GM12878 (cell line): ENCODE data around the gene ARSA. TPM values are rescaled to one million over a fixed set of nuclear protein-coding genes. Genes with fewer than 3 reads are reported as not detected.

ENCODE experiments used
- DPF2 ChIP-seq: fragments of 450-650 bp; IDR thresholded peaks from 2 replicates; pipeline ENCODE4 v1.6.1; 2017; ENCODE audit warnings: mild to moderate bottlenecking
- ESRRA ChIP-seq: IDR thresholded peaks from 2 replicates; pipeline ENCODE4 v1.6.1; 2012; ENCODE audit warnings: mild to moderate bottlenecking, low read length, improper control_type of control experiment
- HDGF ChIP-seq: fragments of 450-650 bp; IDR thresholded peaks from 2 replicates; pipeline ENCODE4 v1.6.1; 2016; ENCODE audit warnings: antibody characterized with exemption
- LARP7 ChIP-seq: fragments of 450-650 bp; IDR thresholded peaks from 2 replicates; pipeline ENCODE4 v1.6.1; 2017; ENCODE audit warnings: mild to moderate bottlenecking
- MEF2B ChIP-seq: fragments of 450-650 bp; IDR thresholded peaks from 2 replicates; pipeline ENCODE4 v1.6.1; 2018; ENCODE audit warnings: mild to moderate bottlenecking, moderate library complexity; ENCODE audit not compliant: partially characterized antibody, poor library complexity, severe bottlenecking
- MYB ChIP-seq: fragments of 150-350 bp; IDR thresholded peaks from 2 replicates; pipeline ENCODE4 v1.6.1; 2014; ENCODE audit warnings: mild to moderate bottlenecking, low read depth, low read length, borderline replicate concordance
- NFYB ChIP-seq: IDR thresholded peaks from 2 replicates; pipeline ENCODE4 v1.6.1; 2011; ENCODE audit warnings: low read depth, mild to moderate bottlenecking, low read length, improper control_type of control experiment, moderate library complexity; ENCODE audit not compliant: insufficient read depth
- POLR2AphosphoS2 ChIP-seq: IDR thresholded peaks from 2 replicates; pipeline ENCODE4 v1.6.1; 2011; ENCODE audit warnings: low read depth, mild to moderate bottlenecking, low read length, improper control_type of control experiment, moderate library complexity
- RB1 ChIP-seq: fragments of 450-650 bp; formaldehyde crosslinking; IDR thresholded peaks from 2 replicates; pipeline ENCODE4 v1.6.1; 2017; ENCODE audit warnings: mild to moderate bottlenecking, borderline replicate concordance
- RCOR1 ChIP-seq: conservative IDR thresholded peaks from 2 replicates; pipeline ENCODE4 v1.6.1; 2012; ENCODE audit warnings: low read depth, low read length, improper control_type of control experiment
- RUNX3 ChIP-seq: IDR thresholded peaks from 2 replicates; pipeline ENCODE4 v1.6.1; 2012; ENCODE audit warnings: low read length, inconsistent platforms
- SMAD1 ChIP-seq: fragments of 450-650 bp; IDR thresholded peaks from 2 replicates; pipeline ENCODE4 v1.6.1; 2018; ENCODE audit warnings: mild to moderate bottlenecking, low read depth; ENCODE audit not compliant: partially characterized antibody
- SMAD5 ChIP-seq: IDR thresholded peaks from 2 replicates; pipeline ENCODE4 v1.6.1; 2016; ENCODE audit warnings: antibody characterized with exemption, low read depth
- SMC3 ChIP-seq: IDR thresholded peaks from 2 replicates; pipeline ENCODE4 v1.6.1; 2011; ENCODE audit warnings: low read length, improper control_type of control experiment, borderline replicate concordance
- SP1 ChIP-seq: IDR thresholded peaks from one replicate; pipeline ENCODE4 v1.6.1; 2011; ENCODE audit warnings: low read depth, low read length
- SRF ChIP-seq, 2 experiments: IDR thresholded peaks; 2 replicates each; pipeline ENCODE4 v1.6.1; 2011; ENCODE audit warnings: low read depth in 2 of 2, low read length in 2 of 2, mild to moderate bottlenecking in 1 of 2, moderate library complexity in 1 of 2
- STAT1 ChIP-seq: fragments of 450-650 bp; conservative IDR thresholded peaks from 2 replicates; pipeline ENCODE4 v1.6.1; 2014; ENCODE audit warnings: antibody characterized with exemption, mild to moderate bottlenecking
- polyA plus RNA-seq, 11 experiments: library from polyadenylated mRNA; depleted of rRNA in 4 of 11; unstranded in 6 of 11; stranded (reverse) in 5 of 11; fragments of >200 nt; fragmentation: Nextera tagmentation in 4 of 11; fragmentation: Illumina TruSeq in 1 of 11; extraction: Ambion mirVana in 4 of 11; extraction: Trizol in 1 of 11; gene quantifications; 1 replicate in 1 of 11; 2 replicates in 10 of 11; pipeline versions ENCODE4 v1.2.1 to v1.2.3, GENCODE V29; 2011 to 2016; ENCODE audit warnings: inconsistent platforms in 2 of 11, missing spikeins in 2 of 11, low read depth in 1 of 11
- total RNA-seq, 4 experiments: library from RNA; depleted of rRNA in 3 of 4; stranded (reverse); fragments of >200 nt in 3 of 4; fragmentation: Illumina TruSeq in 1 of 4; extraction: Trizol in 1 of 4; gene quantifications; 2 replicates each; pipeline versions ENCODE4 v1.2.1 to v1.2.3, GENCODE V29; 2013 to 2021
- TF ChIP-seq, protein P1 (sequence below): fragments of 450-650 bp; IDR thresholded peaks from 2 replicates; pipeline ENCODE4 v1.6.1; 2018; ENCODE audit warnings: borderline replicate concordance, mild to moderate bottlenecking; ENCODE audit not compliant: partially characterized antibody
- TF ChIP-seq, protein P2 (sequence below): fragments of 450-650 bp; IDR thresholded peaks from 2 replicates; pipeline ENCODE4 v1.6.1; 2014; ENCODE audit warnings: mild to moderate bottlenecking
- TF ChIP-seq, protein P3 (sequence below): fragments of 450-650 bp; IDR thresholded peaks from 2 replicates; pipeline ENCODE4 v1.6.1; 2016; ENCODE audit warnings: mild to moderate bottlenecking
- TF ChIP-seq, protein P4 (sequence below): fragments of 450-650 bp; IDR thresholded peaks from 2 replicates; pipeline ENCODE4 v1.6.1; 2018; ENCODE audit warnings: mild to moderate bottlenecking, low read depth, moderate library complexity; ENCODE audit not compliant: partially characterized antibody

Gene ARSA
- total and polyA plus RNA-seq, 10 of the 15 experiments (the other 5 are each of a cell fraction or from before 2014, with no cell fraction given): 0.39 to 26.3 (median 9.8) TPM

- TF ChIP-seq, protein P1, sequence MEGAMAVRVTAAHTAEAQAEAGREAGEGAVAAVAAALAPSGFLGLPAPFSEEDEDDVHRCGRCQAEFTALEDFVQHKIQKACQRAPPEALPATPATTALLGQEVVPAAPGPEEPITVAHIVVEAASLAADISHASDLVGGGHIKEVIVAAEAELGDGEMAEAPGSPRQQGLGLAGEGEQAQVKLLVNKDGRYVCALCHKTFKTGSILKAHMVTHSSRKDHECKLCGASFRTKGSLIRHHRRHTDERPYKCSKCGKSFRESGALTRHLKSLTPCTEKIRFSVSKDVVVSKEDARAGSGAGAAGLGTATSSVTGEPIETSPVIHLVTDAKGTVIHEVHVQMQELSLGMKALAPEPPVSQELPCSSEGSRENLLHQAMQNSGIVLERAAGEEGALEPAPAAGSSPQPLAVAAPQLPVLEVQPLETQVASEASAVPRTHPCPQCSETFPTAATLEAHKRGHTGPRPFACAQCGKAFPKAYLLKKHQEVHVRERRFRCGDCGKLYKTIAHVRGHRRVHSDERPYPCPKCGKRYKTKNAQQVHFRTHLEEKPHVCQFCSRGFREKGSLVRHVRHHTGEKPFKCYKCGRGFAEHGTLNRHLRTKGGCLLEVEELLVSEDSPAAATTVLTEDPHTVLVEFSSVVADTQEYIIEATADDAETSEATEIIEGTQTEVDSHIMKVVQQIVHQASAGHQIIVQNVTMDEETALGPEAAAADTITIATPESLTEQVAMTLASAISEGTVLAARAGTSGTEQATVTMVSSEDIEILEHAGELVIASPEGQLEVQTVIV: peak; percentile 29
- TF ChIP-seq MYB (no peak), POLR2AphosphoS2 (peak; percentile 71; the same call in 1 of the 2 replicates), MEF2B (peak; percentile 47), LARP7 (peak; percentile 55), SMC3 (0 out of 2 replicates have a peak, but pooled peaks have one; percentile 3), SP1 (peak; percentile 86), RB1 (peak; percentile 44; the same call in 1 of the 2 replicates), NFYB (peak; percentile 93), DPF2 (peak; percentile 57), SMAD5 (peak; percentile 45; the same call in 1 of the 2 replicates), HDGF (peak; percentile 48; the same call in 1 of the 2 replicates), SMAD1 (no peak), STAT1 (0 out of 2 replicates have a peak, but pooled peaks have one; percentile 26), ESRRA (no peak), RCOR1 (0 out of 2 replicates have a peak, but pooled peaks have one; percentile 38), SRF (IDR thresholded peaks at IDR 0.05; ENCODE audit: low read depth in 2 of 2, low read length in 2 of 2) (0 out of 4 replicates have a peak, but pooled peaks have one; percentile 7 to 57), RUNX3 (no peak)
- TF ChIP-seq, protein P2, sequence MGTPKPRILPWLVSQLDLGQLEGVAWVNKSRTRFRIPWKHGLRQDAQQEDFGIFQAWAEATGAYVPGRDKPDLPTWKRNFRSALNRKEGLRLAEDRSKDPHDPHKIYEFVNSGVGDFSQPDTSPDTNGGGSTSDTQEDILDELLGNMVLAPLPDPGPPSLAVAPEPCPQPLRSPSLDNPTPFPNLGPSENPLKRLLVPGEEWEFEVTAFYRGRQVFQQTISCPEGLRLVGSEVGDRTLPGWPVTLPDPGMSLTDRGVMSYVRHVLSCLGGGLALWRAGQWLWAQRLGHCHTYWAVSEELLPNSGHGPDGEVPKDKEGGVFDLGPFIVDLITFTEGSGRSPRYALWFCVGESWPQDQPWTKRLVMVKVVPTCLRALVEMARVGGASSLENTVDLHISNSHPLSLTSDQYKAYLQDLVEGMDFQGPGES: 0 out of 2 replicates have a peak, but pooled peaks have one; percentile 53
- TF ChIP-seq, protein P3, sequence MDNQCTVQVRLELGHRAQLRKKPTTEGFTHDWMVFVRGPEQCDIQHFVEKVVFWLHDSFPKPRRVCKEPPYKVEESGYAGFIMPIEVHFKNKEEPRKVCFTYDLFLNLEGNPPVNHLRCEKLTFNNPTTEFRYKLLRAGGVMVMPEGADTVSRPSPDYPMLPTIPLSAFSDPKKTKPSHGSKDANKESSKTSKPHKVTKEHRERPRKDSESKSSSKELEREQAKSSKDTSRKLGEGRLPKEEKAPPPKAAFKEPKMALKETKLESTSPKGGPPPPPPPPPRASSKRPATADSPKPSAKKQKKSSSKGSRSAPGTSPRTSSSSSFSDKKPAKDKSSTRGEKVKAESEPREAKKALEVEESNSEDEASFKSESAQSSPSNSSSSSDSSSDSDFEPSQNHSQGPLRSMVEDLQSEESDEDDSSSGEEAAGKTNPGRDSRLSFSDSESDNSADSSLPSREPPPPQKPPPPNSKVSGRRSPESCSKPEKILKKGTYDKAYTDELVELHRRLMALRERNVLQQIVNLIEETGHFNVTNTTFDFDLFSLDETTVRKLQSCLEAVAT: 0 out of 2 replicates have a peak, but pooled peaks have one; percentile 14
- TF ChIP-seq, protein P4, sequence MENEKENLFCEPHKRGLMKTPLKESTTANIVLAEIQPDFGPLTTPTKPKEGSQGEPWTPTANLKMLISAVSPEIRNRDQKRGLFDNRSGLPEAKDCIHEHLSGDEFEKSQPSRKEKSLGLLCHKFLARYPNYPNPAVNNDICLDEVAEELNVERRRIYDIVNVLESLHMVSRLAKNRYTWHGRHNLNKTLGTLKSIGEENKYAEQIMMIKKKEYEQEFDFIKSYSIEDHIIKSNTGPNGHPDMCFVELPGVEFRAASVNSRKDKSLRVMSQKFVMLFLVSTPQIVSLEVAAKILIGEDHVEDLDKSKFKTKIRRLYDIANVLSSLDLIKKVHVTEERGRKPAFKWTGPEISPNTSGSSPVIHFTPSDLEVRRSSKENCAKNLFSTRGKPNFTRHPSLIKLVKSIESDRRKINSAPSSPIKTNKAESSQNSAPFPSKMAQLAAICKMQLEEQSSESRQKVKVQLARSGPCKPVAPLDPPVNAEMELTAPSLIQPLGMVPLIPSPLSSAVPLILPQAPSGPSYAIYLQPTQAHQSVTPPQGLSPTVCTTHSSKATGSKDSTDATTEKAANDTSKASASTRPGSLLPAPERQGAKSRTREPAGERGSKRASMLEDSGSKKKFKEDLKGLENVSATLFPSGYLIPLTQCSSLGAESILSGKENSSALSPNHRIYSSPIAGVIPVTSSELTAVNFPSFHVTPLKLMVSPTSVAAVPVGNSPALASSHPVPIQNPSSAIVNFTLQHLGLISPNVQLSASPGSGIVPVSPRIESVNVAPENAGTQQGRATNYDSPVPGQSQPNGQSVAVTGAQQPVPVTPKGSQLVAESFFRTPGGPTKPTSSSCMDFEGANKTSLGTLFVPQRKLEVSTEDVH: no peak
These were observed 45.3 kb downstream of the ARSA start, which contains the start of gene CHKB (continued) for GRCh38 chr22:50582493-50583293.
